ENCODE data around the gene IER5. TPM values are rescaled to one million over a fixed set of nuclear protein-coding genes. Genes with fewer than 3 reads are reported as not detected.

The IER5 gene
- total RNA-seq, 1 experiment from 2014 or later, result 18.2 TPM

DNA sequence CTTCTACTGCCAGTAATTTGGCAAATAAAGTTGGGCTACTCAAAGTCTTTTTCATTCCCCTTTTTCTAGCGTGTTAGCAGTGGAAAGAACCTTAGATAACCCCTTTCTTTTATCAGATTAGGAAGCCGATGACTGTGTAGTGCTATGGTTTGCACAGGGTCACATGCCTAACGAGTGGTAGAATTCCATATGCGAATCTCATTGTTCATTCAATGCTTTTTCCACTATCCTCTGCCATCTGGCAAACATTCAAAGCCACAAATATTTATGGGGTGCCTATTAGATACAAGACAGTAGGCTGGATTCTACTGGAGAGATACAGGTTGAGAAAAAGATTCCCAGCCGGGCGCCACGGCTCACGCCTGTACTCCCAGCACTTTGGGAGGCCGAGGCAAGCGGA, 14.9 kb upstream of the IER5 start (continued):
- TF ChIP-seq, protein P1, sequence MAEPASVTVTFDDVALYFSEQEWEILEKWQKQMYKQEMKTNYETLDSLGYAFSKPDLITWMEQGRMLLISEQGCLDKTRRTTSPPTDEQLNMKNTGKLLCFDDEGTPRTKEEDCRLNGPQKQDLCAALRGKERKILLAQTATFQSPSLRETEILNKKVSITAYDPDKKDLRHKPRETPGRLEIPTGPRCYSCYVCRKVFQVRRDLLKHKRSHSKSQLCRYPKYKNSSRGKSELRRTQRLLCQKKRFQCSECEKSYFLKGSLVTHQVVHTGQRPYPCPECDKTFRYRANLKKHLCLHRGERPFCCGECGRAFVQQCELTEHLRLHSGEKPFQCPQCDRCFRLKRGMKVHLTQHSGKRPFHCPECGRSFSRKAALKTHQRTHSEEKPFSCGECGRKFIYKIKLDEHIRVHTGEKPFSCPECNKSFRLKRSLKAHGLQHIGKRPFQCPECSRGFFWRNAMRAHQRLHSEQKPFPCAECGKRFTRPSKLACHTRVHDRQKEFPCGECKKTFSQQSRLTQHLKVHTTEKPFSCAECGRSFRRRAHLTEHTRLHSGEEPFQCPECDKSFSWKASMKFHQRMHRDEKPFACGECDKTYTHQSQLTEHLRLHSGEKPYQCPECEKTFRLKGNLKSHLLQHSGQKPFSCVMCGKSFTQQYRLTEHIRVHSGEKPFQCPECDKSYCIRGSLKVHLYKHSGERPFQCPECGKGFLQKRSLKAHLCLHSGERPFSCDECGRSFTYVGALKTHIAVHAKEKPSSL (CRISPR knock-in tag; conservative IDR thresholded peaks at IDR 0.05), result no peak

DNA sequence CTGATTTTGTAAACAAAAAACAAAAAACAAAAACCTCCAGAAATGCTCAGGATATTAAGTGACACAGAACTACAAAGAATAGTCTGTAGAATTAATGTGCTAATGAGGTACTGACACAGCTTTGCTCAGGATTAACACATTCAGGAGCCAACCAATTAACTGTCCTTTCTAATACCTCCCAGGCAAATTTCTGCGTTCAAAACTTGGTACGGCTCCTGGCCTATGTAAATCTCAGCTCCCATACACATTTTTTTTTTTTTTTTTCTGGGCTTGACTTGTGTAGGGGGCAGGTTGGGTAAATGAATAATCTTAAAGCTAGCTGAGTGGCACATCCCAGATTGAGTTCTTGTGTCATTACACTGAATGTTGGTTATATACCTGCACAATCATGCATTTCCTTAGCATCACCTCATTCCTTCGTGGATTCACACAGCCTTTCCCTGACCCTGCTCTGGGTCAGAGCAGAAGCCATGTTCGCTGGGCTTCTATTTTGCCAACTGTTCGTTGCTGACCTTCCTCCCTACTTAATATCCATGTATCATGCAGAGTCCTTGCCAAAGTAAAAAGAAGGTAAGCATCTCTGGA, 12.6 kb upstream of the IER5 start:
- Mint-ChIP-seq H3K4me1 (peaks cover 24% of the 10 kb centered on the region), H3K4me3 (no peak overlapping the region), H3K27me3 (ENCODE audit: low read depth) (peaks cover 2% of the 10 kb centered on the region; the same call in 1 of the 2 replicates), H3K9me3 (peaks cover 4% of the 10 kb centered on the region), H3K27ac (no peak overlapping the region), H3K36me3 (no peaks in the 10 kb centered on the region)
- CTCF ChIA-PET, result interaction anchor here (0.7 to 2.2 kb wide), 7 partner anchors 8 to 72 kb away, joined by 3 to 5 read pairs (median 3); partner anchors contain the start of gene MR1
- POLR2A ChIA-PET, result no interaction called here
- no peak for ATAC-seq
- TF ChIP-seq ZNF219 (CRISPR knock-in tag; IDR thresholded peaks at IDR 0.05; ENCODE audit: borderline replicate concordance), result no peak
- TF ChIP-seq, protein P2, sequence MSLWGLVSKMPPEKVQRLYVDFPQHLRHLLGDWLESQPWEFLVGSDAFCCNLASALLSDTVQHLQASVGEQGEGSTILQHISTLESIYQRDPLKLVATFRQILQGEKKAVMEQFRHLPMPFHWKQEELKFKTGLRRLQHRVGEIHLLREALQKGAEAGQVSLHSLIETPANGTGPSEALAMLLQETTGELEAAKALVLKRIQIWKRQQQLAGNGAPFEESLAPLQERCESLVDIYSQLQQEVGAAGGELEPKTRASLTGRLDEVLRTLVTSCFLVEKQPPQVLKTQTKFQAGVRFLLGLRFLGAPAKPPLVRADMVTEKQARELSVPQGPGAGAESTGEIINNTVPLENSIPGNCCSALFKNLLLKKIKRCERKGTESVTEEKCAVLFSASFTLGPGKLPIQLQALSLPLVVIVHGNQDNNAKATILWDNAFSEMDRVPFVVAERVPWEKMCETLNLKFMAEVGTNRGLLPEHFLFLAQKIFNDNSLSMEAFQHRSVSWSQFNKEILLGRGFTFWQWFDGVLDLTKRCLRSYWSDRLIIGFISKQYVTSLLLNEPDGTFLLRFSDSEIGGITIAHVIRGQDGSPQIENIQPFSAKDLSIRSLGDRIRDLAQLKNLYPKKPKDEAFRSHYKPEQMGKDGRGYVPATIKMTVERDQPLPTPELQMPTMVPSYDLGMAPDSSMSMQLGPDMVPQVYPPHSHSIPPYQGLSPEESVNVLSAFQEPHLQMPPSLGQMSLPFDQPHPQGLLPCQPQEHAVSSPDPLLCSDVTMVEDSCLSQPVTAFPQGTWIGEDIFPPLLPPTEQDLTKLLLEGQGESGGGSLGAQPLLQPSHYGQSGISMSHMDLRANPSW (CRISPR knock-in tag; conservative IDR thresholded peaks at IDR 0.05; ENCODE audit: low read depth), result no peak
- TF ChIP-seq, protein P3, sequence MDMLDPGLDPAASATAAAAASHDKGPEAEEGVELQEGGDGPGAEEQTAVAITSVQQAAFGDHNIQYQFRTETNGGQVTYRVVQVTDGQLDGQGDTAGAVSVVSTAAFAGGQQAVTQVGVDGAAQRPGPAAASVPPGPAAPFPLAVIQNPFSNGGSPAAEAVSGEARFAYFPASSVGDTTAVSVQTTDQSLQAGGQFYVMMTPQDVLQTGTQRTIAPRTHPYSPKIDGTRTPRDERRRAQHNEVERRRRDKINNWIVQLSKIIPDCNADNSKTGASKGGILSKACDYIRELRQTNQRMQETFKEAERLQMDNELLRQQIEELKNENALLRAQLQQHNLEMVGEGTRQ (CRISPR knock-in tag; IDR thresholded peaks at IDR 0.05), result no peak
- DNase-seq (ENCODE audit: low spot score), result no peak

DNA sequence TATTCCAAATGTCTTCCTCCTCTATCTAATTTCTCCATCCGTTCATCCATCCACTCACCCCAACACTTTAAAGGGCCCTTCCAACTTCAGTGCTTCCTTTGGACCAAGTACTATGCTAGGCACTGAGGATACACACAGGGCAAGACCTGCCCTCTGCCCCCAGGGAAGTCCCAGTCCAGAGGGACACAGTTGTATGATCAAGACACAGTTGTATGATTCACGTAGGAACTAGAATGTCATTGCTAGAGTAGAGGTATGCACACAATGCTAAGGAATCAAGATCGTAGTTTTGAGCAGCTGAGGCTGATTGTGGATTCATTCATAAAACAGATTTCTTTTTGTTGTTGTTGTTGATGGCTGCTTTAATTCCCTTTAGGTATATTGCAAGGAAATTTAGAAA, 11.6 kb upstream of the IER5 start:
- CTCF ChIA-PET, result interaction anchor here (2.2 kb wide), 1 partner anchor 59 kb away, joined by 5 read pairs; no protein-coding TSS in a partner anchor
- H3K27ac Mint-ChIP-seq, result no peak overlapping the region
- POLR2A ChIA-PET, result no interaction called here
- no peak for DNase-seq (ENCODE audit: low spot score)
- no peak overlapping the region for H3K4me3 Mint-ChIP-seq
- H3K36me3 Mint-ChIP-seq, result no peaks in the 10 kb centered on the region
- no peak for ATAC-seq
- H3K9me3 Mint-ChIP-seq, result peaks cover 4% of the 10 kb centered on the region
- peaks cover 2% of the 10 kb centered on the region; the same call in 1 of the 2 replicates for H3K27me3 Mint-ChIP-seq (ENCODE audit: low read depth)
- H3K4me1 Mint-ChIP-seq, result peaks cover 24% of the 10 kb centered on the region
- TF ChIP-seq, protein P4, sequence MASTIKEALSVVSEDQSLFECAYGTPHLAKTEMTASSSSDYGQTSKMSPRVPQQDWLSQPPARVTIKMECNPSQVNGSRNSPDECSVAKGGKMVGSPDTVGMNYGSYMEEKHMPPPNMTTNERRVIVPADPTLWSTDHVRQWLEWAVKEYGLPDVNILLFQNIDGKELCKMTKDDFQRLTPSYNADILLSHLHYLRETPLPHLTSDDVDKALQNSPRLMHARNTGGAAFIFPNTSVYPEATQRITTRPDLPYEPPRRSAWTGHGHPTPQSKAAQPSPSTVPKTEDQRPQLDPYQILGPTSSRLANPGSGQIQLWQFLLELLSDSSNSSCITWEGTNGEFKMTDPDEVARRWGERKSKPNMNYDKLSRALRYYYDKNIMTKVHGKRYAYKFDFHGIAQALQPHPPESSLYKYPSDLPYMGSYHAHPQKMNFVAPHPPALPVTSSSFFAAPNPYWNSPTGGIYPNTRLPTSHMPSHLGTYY (CRISPR knock-in tag; IDR thresholded peaks at IDR 0.05), result no peak
- TF ChIP-seq FOXP1 (CRISPR knock-in tag; IDR thresholded peaks at IDR 0.05; ENCODE audit: borderline replicate concordance), result no peak
- TF ChIP-seq CBFB (CRISPR knock-in tag; IDR thresholded peaks at IDR 0.05; ENCODE audit: low read depth), result no peak
- TF ChIP-seq, protein P5, sequence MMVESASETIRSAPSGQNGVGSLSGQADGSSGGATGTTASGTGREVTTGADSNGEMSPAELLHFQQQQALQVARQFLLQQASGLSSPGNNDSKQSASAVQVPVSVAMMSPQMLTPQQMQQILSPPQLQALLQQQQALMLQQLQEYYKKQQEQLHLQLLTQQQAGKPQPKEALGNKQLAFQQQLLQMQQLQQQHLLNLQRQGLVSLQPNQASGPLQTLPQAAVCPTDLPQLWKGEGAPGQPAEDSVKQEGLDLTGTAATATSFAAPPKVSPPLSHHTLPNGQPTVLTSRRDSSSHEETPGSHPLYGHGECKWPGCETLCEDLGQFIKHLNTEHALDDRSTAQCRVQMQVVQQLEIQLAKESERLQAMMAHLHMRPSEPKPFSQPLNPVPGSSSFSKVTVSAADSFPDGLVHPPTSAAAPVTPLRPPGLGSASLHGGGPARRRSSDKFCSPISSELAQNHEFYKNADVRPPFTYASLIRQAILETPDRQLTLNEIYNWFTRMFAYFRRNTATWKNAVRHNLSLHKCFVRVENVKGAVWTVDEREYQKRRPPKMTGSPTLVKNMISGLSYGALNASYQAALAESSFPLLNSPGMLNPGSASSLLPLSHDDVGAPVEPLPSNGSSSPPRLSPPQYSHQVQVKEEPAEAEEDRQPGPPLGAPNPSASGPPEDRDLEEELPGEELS (CRISPR knock-in tag; IDR thresholded peaks at IDR 0.05), result no peak
- TF ChIP-seq, protein P6, sequence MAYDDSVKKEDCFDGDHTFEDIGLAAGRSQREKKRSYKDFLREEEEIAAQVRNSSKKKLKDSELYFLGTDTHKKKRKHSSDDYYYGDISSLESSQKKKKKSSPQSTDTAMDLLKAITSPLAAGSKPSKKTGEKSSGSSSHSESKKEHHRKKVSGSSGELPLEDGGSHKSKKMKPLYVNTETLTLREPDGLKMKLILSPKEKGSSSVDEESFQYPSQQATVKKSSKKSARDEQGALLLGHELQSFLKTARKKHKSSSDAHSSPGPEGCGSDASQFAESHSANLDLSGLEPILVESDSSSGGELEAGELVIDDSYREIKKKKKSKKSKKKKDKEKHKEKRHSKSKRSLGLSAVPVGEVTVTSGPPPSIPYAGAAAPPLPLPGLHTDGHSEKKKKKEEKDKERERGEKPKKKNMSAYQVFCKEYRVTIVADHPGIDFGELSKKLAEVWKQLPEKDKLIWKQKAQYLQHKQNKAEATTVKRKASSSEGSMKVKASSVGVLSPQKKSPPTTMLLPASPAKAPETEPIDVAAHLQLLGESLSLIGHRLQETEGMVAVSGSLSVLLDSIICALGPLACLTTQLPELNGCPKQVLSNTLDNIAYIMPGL (CRISPR knock-in tag; IDR thresholded peaks at IDR 0.05), result no peak
- TF ChIP-seq, protein P7, sequence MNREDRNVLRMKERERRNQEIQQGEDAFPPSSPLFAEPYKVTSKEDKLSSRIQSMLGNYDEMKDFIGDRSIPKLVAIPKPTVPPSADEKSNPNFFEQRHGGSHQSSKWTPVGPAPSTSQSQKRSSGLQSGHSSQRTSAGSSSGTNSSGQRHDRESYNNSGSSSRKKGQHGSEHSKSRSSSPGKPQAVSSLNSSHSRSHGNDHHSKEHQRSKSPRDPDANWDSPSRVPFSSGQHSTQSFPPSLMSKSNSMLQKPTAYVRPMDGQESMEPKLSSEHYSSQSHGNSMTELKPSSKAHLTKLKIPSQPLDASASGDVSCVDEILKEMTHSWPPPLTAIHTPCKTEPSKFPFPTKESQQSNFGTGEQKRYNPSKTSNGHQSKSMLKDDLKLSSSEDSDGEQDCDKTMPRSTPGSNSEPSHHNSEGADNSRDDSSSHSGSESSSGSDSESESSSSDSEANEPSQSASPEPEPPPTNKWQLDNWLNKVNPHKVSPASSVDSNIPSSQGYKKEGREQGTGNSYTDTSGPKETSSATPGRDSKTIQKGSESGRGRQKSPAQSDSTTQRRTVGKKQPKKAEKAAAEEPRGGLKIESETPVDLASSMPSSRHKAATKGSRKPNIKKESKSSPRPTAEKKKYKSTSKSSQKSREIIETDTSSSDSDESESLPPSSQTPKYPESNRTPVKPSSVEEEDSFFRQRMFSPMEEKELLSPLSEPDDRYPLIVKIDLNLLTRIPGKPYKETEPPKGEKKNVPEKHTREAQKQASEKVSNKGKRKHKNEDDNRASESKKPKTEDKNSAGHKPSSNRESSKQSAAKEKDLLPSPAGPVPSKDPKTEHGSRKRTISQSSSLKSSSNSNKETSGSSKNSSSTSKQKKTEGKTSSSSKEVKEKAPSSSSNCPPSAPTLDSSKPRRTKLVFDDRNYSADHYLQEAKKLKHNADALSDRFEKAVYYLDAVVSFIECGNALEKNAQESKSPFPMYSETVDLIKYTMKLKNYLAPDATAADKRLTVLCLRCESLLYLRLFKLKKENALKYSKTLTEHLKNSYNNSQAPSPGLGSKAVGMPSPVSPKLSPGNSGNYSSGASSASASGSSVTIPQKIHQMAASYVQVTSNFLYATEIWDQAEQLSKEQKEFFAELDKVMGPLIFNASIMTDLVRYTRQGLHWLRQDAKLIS (CRISPR knock-in tag; IDR thresholded peaks at IDR 0.05; ENCODE audit: borderline replicate concordance), result no peak
